Measurements from ENCODE around the gene DENND4A.

- no peak for TF ChIP-seq SP1 (IDR thresholded peaks at IDR 0.05)
- no peak for TF ChIP-seq FOXA1 (IDR thresholded peaks at IDR 0.05)
- no peak for TF ChIP-seq FOXM1 (IDR thresholded peaks at IDR 0.05; ENCODE audit: borderline replicate concordance)
- no peak for TF ChIP-seq FOXK2 (IDR thresholded peaks at IDR 0.05)
- TF ChIP-seq PKNOX1 (IDR thresholded peaks at IDR 0.05): no peak
- no peak for TF ChIP-seq ELF4 (IDR thresholded peaks at IDR 0.05)
- TF ChIP-seq ZNF384 (IDR thresholded peaks at IDR 0.05): no peak
- no peak for TF ChIP-seq HDGF (IDR thresholded peaks at IDR 0.05; ENCODE audit: borderline replicate concordance)
- no peak for TF ChIP-seq LEF1 (IDR thresholded peaks at IDR 0.05; ENCODE audit: borderline replicate concordance)
- TF ChIP-seq BHLHE40 (IDR thresholded peaks at IDR 0.05; ENCODE audit: borderline replicate concordance): no peak
- no peak for TF ChIP-seq ARNT (IDR thresholded peaks at IDR 0.05)
- TF ChIP-seq TARDBP (IDR thresholded peaks at IDR 0.05): no peak
- no peak for TF ChIP-seq CTBP1 (IDR thresholded peaks at IDR 0.05; ENCODE audit: borderline replicate concordance)
- no peak for TF ChIP-seq L3MBTL2 (conservative IDR thresholded peaks at IDR 0.05)
These were observed 2.2 kb downstream of the DENND4A start for GRCh38 chr15:65789759-65790425.
